H9 (cell line): ENCODE data around the gene ARID1B. TPM values are rescaled to one million over a fixed set of nuclear protein-coding genes. Genes with fewer than 3 reads are reported as not detected.

ENCODE experiments used
- DNase-seq: peaks from one replicate; pipeline ENCODE4 v3.0.0-alpha.2; 2017
- H2AFZ ChIP-seq: one replicate; pipeline ENCODE4 v1.6.1; 2013; ENCODE audit warnings: mild to moderate bottlenecking, low read length, control low read depth, moderate library complexity
- H2AK5ac ChIP-seq: 2 replicates; pipeline ENCODE4 v1.6.1; 2013; ENCODE audit warnings: low read length, control low read depth, mixed read lengths; ENCODE audit not compliant: insufficient read length
- H2BK120ac ChIP-seq: one replicate; pipeline ENCODE4 v1.6.1; 2013; ENCODE audit warnings: low read depth, mild to moderate bottlenecking, low read length, control low read depth, inconsistent platforms; ENCODE audit not compliant: poor library complexity, severe bottlenecking
- H2BK12ac ChIP-seq: 2 replicates; pipeline ENCODE4 v1.6.1; 2013; ENCODE audit warnings: low read length, control low read depth, mixed read lengths, low read depth; ENCODE audit not compliant: insufficient read length
- H2BK15ac ChIP-seq: 2 replicates; pipeline ENCODE4 v1.6.1; 2013; ENCODE audit warnings: low read depth, low read length, control low read depth
- H2BK20ac ChIP-seq: one replicate; pipeline ENCODE4 v1.6.1; 2013; ENCODE audit warnings: low read depth, mild to moderate bottlenecking, low read length, control low read depth, inconsistent platforms; ENCODE audit not compliant: poor library complexity, severe bottlenecking
- H2BK5ac ChIP-seq: 2 replicates; pipeline ENCODE4 v1.6.1; 2013; ENCODE audit warnings: low read length, control low read depth, mixed read lengths; ENCODE audit not compliant: insufficient read length
- H3K14ac ChIP-seq: 2 replicates; pipeline ENCODE4 v1.6.1; 2013; ENCODE audit warnings: low read length, control low read depth; ENCODE audit not compliant: insufficient read depth
- H3K18ac ChIP-seq: 2 replicates; pipeline ENCODE4 v1.6.1; 2013; ENCODE audit warnings: low read depth, mild to moderate bottlenecking, mixed read lengths, low read length, control low read depth; ENCODE audit not compliant: insufficient read length
- H3K23ac ChIP-seq: 2 replicates; pipeline ENCODE4 v1.6.1; 2013; ENCODE audit warnings: low read length, control low read depth, mixed read lengths, low read depth; ENCODE audit not compliant: insufficient read length
- H3K23me2 ChIP-seq: 2 replicates; pipeline ENCODE4 v1.6.1; 2013; ENCODE audit warnings: low read depth, mild to moderate bottlenecking, mixed read lengths, low read length, control low read depth; ENCODE audit not compliant: insufficient read length, poor library complexity, severe bottlenecking
- H3K27ac ChIP-seq: 2 replicates; pipeline ENCODE4 v1.5.1; 2013; ENCODE audit warnings: low read length, control low read depth, mixed read lengths, low read depth; ENCODE audit not compliant: insufficient read length
- H3K27me3 ChIP-seq: 2 replicates; pipeline ENCODE4 v1.6.1; 2013; ENCODE audit warnings: low read length, control low read depth, inconsistent platforms; ENCODE audit not compliant: insufficient read depth
- H3K4ac ChIP-seq: 2 replicates; pipeline ENCODE4 v1.6.1; 2013; ENCODE audit warnings: low read depth, mild to moderate bottlenecking, control low read depth, inconsistent platforms, low read length, moderate library complexity
- H3K4me1 ChIP-seq: 2 replicates; pipeline ENCODE4 v1.6.1; 2013; ENCODE audit warnings: low read length, control low read depth, inconsistent platforms; ENCODE audit not compliant: insufficient read depth
- H3K4me2 ChIP-seq: 2 replicates; pipeline ENCODE4 v1.6.1; 2013; ENCODE audit warnings: low read length, control low read depth, mixed read lengths; ENCODE audit not compliant: insufficient read length, insufficient read depth
- H3K56ac ChIP-seq: 2 replicates; pipeline ENCODE4 v1.6.1; 2013; ENCODE audit warnings: low read depth, mild to moderate bottlenecking, mixed read lengths, low read length, control low read depth; ENCODE audit not compliant: insufficient read length
- H3K79me1 ChIP-seq: 2 replicates; pipeline ENCODE4 v1.6.1; 2013; ENCODE audit warnings: low read depth, mild to moderate bottlenecking, moderate library complexity, low read length, control low read depth, inconsistent platforms; ENCODE audit not compliant: insufficient read depth, poor library complexity, severe bottlenecking
- H3K79me2 ChIP-seq: 2 replicates; pipeline ENCODE4 v1.6.1; 2013; ENCODE audit warnings: low read length, control low read depth, inconsistent platforms; ENCODE audit not compliant: insufficient read depth
- H3K9ac ChIP-seq: 2 replicates; pipeline ENCODE4 v1.6.1; 2013; ENCODE audit warnings: low read length, control low read depth, mixed read lengths; ENCODE audit not compliant: insufficient read length; ENCODE audit errors: extremely low read depth
- H3K9me3 ChIP-seq: one replicate; pipeline ENCODE4 v1.6.1; 2013; ENCODE audit warnings: low read depth, low read length, inconsistent platforms; ENCODE audit not compliant: control insufficient read depth
- H3T11ph ChIP-seq: one replicate; pipeline ENCODE4 v1.6.1; 2013; ENCODE audit warnings: mild to moderate bottlenecking, low read length, control low read depth, inconsistent platforms
- H4K20me1 ChIP-seq: one replicate; pipeline ENCODE4 v1.6.1; 2013; ENCODE audit not compliant: control insufficient read depth, insufficient read length, insufficient read depth
- H4K5ac ChIP-seq: 2 replicates; pipeline ENCODE4 v1.6.1; 2013; ENCODE audit warnings: low read depth, mild to moderate bottlenecking, mixed read lengths, low read length, control low read depth; ENCODE audit not compliant: insufficient read length
- H4K8ac ChIP-seq: replicated peaks from 2 replicates; pipeline ENCODE4 v1.6.1; 2013; ENCODE audit warnings: low read length, control low read depth, mixed read lengths, low read depth; ENCODE audit not compliant: insufficient read length
- H4K91ac ChIP-seq: 2 replicates; pipeline ENCODE4 v1.6.1; 2013; ENCODE audit warnings: low read depth, mild to moderate bottlenecking, moderate library complexity, mixed read lengths, low read length, control low read depth; ENCODE audit not compliant: insufficient read length
- H3K27ac Mint-ChIP-seq, 3 experiments: 2 replicates in 2 of 3; 3 replicates in 1 of 3; pipeline ENCODE4 v1.8.0; 2020 to 2021; ENCODE audit warnings: mixed read lengths in 3 of 3, mild to moderate bottlenecking in 1 of 3, moderate library complexity in 1 of 3
- H3K27me3 Mint-ChIP-seq: 2 replicates; pipeline ENCODE4 v1.8.0; 2021; ENCODE audit warnings: low read depth, mild to moderate bottlenecking, moderate library complexity, mixed read lengths
- H3K36me3 Mint-ChIP-seq, 3 experiments: 2 replicates in 2 of 3; 3 replicates in 1 of 3; pipeline ENCODE4 v1.8.0; 2020 to 2021; ENCODE audit warnings: low read depth in 3 of 3, mixed read lengths in 3 of 3; ENCODE audit not compliant: insufficient read depth in 1 of 3
- H3K4me1 Mint-ChIP-seq, 2 experiments: 2 replicates each; pipeline ENCODE4 v1.8.0; 2020; ENCODE audit warnings: mixed read lengths in 2 of 2
- H3K4me3 Mint-ChIP-seq, 2 experiments: 2 replicates in 1 of 2; 3 replicates in 1 of 2; pipeline ENCODE4 v1.8.0; 2020 to 2021; ENCODE audit warnings: mild to moderate bottlenecking in 2 of 2, mixed read lengths in 2 of 2, moderate library complexity in 1 of 2
- H3K9me3 Mint-ChIP-seq, 2 experiments: 2 replicates in 1 of 2; 3 replicates in 1 of 2; pipeline ENCODE4 v1.8.0; 2020; ENCODE audit warnings: mild to moderate bottlenecking in 2 of 2, mixed read lengths in 2 of 2, moderate library complexity in 1 of 2
- CTCF ChIP-seq: fragments of 200-600 bp; sonication (generic); conservative IDR thresholded peaks from 3 replicates; pipeline ENCODE4 v1.8.0; 2021; ENCODE audit warnings: antibody characterized with exemption, mild to moderate bottlenecking
- WGBS: extraction: QIAGEN DNeasy Blood & Tissue Kit; methylation state at CpG from one replicate; pipeline ENCODE4 v1.1.7; 2013; ENCODE audit warnings: missing lambda C conversion rate, low lambda C conversion rate, mixed read lengths; ENCODE audit not compliant: insufficient read length; ENCODE audit errors: extremely low coverage; 5-methylcytosine and 5-hydroxymethylcytosine counted together
- total RNA-seq: library from RNA; stranded (reverse); gene quantifications from 2 replicates; pipeline ENCODE4 v1.2.1, GENCODE V29; 2021

Gene ARID1B
- total RNA-seq, 1 experiment from 2014 or later: 88.2 TPM

- H3T11ph ChIP-seq: no peak overlapping the region
- no CpG with 5 or more reads among the region's 7 CpGs for WGBS
- no peak overlapping the region for H3K9ac ChIP-seq
- H3K27ac Mint-ChIP-seq: no peak overlapping the region
- no peak for DNase-seq
- H4K20me1 ChIP-seq: no peaks in the 10 kb centered on the region
- no peak overlapping the region for H3K4me3 Mint-ChIP-seq
- H2AFZ ChIP-seq: no peak overlapping the region
- no peak overlapping the region for H2BK120ac ChIP-seq
- peaks cover 1 to 2% of the 10 kb centered on the region in 2 experiments; a peak in 3 of 4 replicates for H3K4me1 Mint-ChIP-seq
- H3K9me3 ChIP-seq: no peaks in the 10 kb centered on the region
- H3K14ac ChIP-seq: no peak overlapping the region
- no peaks in the 10 kb centered on the region for H3K27me3 ChIP-seq
- no peak overlapping the region for H2BK20ac ChIP-seq
- no peaks in the 10 kb centered on the region for H3K23me2 ChIP-seq
- no peak overlapping the region for H4K91ac ChIP-seq
- H2BK15ac ChIP-seq: no peak overlapping the region
- H3K27me3 Mint-ChIP-seq: no peaks in the 10 kb centered on the region
- H2BK5ac ChIP-seq: no peak overlapping the region
- no peak overlapping the region for H4K5ac ChIP-seq
- H3K79me2 ChIP-seq: no peaks in the 10 kb centered on the region
- no peaks in the 10 kb centered on the region for H3K4me1 ChIP-seq
- no peak overlapping the region for H2AK5ac ChIP-seq
- H3K4ac ChIP-seq: no peak overlapping the region
- H3K56ac ChIP-seq: no peak overlapping the region
- H3K18ac ChIP-seq: no peak overlapping the region
- H3K27ac ChIP-seq: no peak overlapping the region
- H2BK12ac ChIP-seq: no peak overlapping the region
- no peak overlapping the region for H3K23ac ChIP-seq
- no peak for TF ChIP-seq CTCF
- no peak overlapping the region for H4K8ac ChIP-seq
- no peak overlapping the region for H3K4me2 ChIP-seq
- H3K79me1 ChIP-seq: no peaks in the 10 kb centered on the region
- no peaks in the 10 kb centered on the region for H3K9me3 Mint-ChIP-seq
- H3K36me3 Mint-ChIP-seq: no peaks in the 10 kb centered on the region
Measured at GRCh38 chr6:156762547-156762946, 14.6 kb upstream of the ARID1B start.
